Measurements from ENCODE around the gene CNGA4. TPM values are rescaled to one million over a fixed set of nuclear protein-coding genes. Genes with fewer than 3 reads are reported as not detected.

The CNGA4 gene
- total and polyA plus RNA-seq, 2 of the 4 experiments (the other 2 are of a cell fraction), result under 0.01 to 0.12 TPM

DNA sequence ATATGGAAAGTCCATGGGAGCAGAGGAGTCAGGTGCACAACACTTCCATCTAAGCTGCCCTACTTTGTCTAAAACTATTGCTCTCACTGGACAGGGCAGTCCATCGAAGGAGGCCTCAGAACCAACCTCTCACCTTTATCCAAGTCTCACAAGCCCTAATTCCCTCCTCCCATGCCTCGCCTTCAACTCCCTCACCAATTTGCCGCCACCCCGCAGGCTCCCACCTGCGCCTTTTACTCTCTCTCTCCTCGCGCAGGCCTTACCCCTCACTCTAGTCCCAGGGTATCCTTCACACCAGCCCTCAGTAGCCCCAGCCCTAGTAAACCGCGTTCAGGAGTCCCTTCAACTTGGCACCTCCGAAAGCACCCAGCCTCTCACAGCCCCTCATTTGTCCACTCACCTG, 4.9 kb upstream of the CNGA4 start:
- H3K4ac ChIP-seq (ENCODE audit: low read depth, low read length), result peak overlapping the region; percentile 74
- H3K4me3 ChIP-seq (ENCODE audit: insufficient read depth, low read depth, low read length), result peak overlapping the region; percentile 95
- dilution Hi-C loops (cut with HindIII; ENCODE audit: low sequenced_read_pairs, unreplicated experiment) (no loop called here), in situ Hi-C loops (cut with MboI; ENCODE audit: low sequenced_read_pairs) (no loop called here), intact Hi-C loops (cut with micrococcal nuclease) (no loop called here)
- peak overlapping the region; percentile 81 for H4K5ac ChIP-seq (ENCODE audit: low read depth, low read length)
- H3K9me3 ChIP-seq (ENCODE audit: control insufficient read depth, insufficient read depth, low read length), result no peaks in the 10 kb centered on the region
- ChIA-PET POLR2A (ENCODE audit: unreplicated experiment) (no interaction called here), CTCF (interaction anchor here (1.2 kb wide), 1 partner anchor 17 kb away, joined by 5 read pairs; no protein-coding TSS in a partner anchor)
- H3K36me3 ChIP-seq (ENCODE audit: control insufficient read depth, insufficient read depth, low read length), result no peaks in the 10 kb centered on the region
- H4K20me1 ChIP-seq (ENCODE audit: insufficient read depth, low read length), result no peaks in the 10 kb centered on the region
- H3K23ac ChIP-seq (ENCODE audit: low read depth, low read length), result peak overlapping the region; percentile 79; the same call in 1 of the 2 replicates
- no TSS peak for BruUV-seq (replicated peaks)
- H2BK120ac ChIP-seq (ENCODE audit: low read depth, low read length), result peak overlapping the region; percentile 36; the same call in 1 of the 2 replicates
- H3K79me1 ChIP-seq (ENCODE audit: low read depth in 1 of 2, low read length in 2 of 2), result peaks cover 30 to 46% of the 10 kb centered on the region in 2 experiments
- peak overlapping the region; percentile 72 for H3K14ac ChIP-seq (replicated peaks; ENCODE audit: low read depth, low read length)
- H2AK9ac ChIP-seq (replicated peaks; ENCODE audit: low read depth, low read length, poor library complexity), result peak overlapping the region; percentile 89
- no peak; the same call in 1 of the 2 replicates for ATAC-seq (ENCODE audit: low read depth)
- no peak for TF ChIP-seq MXI1 (IDR thresholded peaks at IDR 0.05; ENCODE audit: borderline replicate concordance, low read depth, low read length)
- TF ChIP-seq RAD21 (IDR thresholded peaks at IDR 0.05; ENCODE audit: low read length), result no peak
- no peak for TF ChIP-seq SMC3 (IDR thresholded peaks at IDR 0.05; ENCODE audit: low read depth, low read length)
- TF ChIP-seq POLR2A (IDR thresholded peaks at IDR 0.05; ENCODE audit: low read depth, low read length), result no peak
- no peak for TF ChIP-seq MAZ (IDR thresholded peaks at IDR 0.05; ENCODE audit: borderline replicate concordance, low read depth, low read length)
- no peak for TF ChIP-seq BHLHE40 (IDR thresholded peaks at IDR 0.05; ENCODE audit: low read depth, low read length)
- no peak for TF ChIP-seq USF2 (IDR thresholded peaks at IDR 0.05; ENCODE audit: low read depth, low read length)
- WGBS, 2 experiments (ENCODE audit: extremely low coverage in 2 of 2, insufficient read length in 1 of 2), result 1% methylated on average over 8 of the region's 10 CpGs; no CpG with 5 or more reads in 1 of the 2 experiments
- peak overlapping the region; percentile 97 for H3K9ac ChIP-seq (ENCODE audit: low read depth, low read length)
- H2BK20ac ChIP-seq (ENCODE audit: low read depth, low read length), result no peak overlapping the region
- 0 out of 2 replicates have a peak, but pooled peaks cover 6% of the 10 kb centered on the region for H3K9me1 ChIP-seq (ENCODE audit: insufficient read depth, low read length)
- 0 out of 2 replicates have a peak overlapping the region, but pooled peaks have one; percentile 64 for H4K91ac ChIP-seq (ENCODE audit: insufficient read depth, low read depth, low read length)
- H3K18ac ChIP-seq (ENCODE audit: low read depth, low read length), result no peak overlapping the region
- H3K4me1 ChIP-seq (ENCODE audit: control insufficient read depth, insufficient read depth, low read length), result no peaks in the 10 kb centered on the region
- peak overlapping the region; percentile 95 for H3K4me2 ChIP-seq (ENCODE audit: low read depth, low read length)
- H2AK5ac ChIP-seq (ENCODE audit: low read depth, low read length), result peak overlapping the region; percentile 33; the same call in 1 of the 2 replicates
- peak overlapping the region; percentile 75 for H3K27ac ChIP-seq (ENCODE audit: insufficient read depth, low read length)
- no peak for DNase-seq
- peak overlapping the region; percentile 22 for H2BK5ac ChIP-seq (ENCODE audit: low read depth, low read length, poor library complexity, severe bottlenecking)
- peaks cover 5% of the 10 kb centered on the region; the same call in 1 of the 2 replicates for H3K27me3 ChIP-seq (ENCODE audit: control insufficient read depth, insufficient read depth, low read length)
- no peak overlapping the region for H2BK15ac ChIP-seq (ENCODE audit: low read depth, low read length)
- H3K56ac ChIP-seq (ENCODE audit: extremely low read depth, insufficient read depth, low read length), result peak overlapping the region; percentile 74
- peak overlapping the region; percentile 98 for H2AFZ ChIP-seq (replicated peaks; ENCODE audit: low read length, poor library complexity)
- peak overlapping the region; percentile 64 to 82 for H4K8ac ChIP-seq (ENCODE audit: low read depth in 2 of 2, low read length in 2 of 2)
